GM18508 (cell line): ENCODE results near the gene ABR.
"Not testable (repeated sequence)": the region's sequence is repeated elsewhere in the genome, so short reads cannot be mapped to it uniquely, and the experiment has no call there.

Experiments used
- ATAC-seq: cut with Tn5 transposase; IDR thresholded peaks from one replicate; pipeline ENCODE4 v1.9.1; 2021; ENCODE audit warnings: moderate number of reproducible peaks; ENCODE audit not compliant: insufficient read depth, unreplicated experiment

ABR gene

GRCh38 chr17:1077581-1077985 lies 102.2 kb downstream of the ABR start:
- ATAC-seq = no peak

DNA sequence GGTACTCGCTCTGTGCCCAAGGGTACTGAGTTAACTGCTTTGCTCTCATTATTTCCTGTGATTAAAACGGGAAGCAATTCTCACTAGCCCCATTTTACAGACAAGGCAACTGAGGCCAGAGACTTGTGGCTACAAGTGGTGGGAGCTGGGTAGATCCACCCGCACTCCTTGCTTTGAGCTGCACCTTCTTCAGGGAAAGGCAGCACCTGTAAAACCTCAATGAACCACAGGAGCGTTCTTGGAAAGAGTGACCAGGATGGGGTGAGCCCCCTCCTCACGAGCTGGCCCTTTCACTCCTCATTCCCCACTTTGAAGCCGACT lies 102.8 kb downstream of the ABR start:
- no peak for ATAC-seq

- no peak for ATAC-seq
Measured at GRCh38 chr17:1076299-1076981, 103.3 kb downstream of the ABR start.

- ATAC-seq = no peak
Measured at GRCh38 chr17:1074886-1075605, 104.7 kb downstream of the ABR start.

DNA sequence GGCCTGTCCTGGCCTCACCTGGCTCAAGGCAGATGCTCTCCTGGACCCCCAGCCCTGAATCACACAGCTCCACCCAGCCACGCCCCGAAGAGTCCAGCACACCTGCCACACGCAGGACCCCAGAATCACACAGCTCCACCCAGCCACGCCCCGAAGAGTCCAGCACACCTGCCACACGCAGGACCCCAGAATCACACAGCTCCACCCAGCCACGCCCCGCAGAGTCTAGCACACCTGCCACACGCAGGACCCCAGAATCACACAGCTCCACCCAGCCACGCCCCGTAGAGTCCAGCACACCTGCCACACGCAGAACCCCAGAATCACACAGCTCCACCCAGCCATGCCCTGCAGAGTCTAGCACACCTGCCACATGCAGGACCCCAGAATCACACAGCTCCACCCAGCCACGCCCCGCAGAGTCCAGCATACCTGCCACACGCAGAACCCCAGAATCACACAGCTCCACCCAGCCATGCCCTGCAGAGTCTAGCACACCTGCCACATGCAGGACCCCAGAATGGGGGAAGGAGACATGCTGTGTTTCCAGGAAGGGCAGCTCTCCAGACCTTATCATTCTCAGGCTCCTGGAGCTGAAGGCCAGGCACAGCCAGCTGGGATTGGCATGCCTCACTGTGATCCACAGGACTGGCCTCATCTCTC lies 105.7 kb downstream of the ABR start:
- ATAC-seq = not testable (repeated sequence)

DNA sequence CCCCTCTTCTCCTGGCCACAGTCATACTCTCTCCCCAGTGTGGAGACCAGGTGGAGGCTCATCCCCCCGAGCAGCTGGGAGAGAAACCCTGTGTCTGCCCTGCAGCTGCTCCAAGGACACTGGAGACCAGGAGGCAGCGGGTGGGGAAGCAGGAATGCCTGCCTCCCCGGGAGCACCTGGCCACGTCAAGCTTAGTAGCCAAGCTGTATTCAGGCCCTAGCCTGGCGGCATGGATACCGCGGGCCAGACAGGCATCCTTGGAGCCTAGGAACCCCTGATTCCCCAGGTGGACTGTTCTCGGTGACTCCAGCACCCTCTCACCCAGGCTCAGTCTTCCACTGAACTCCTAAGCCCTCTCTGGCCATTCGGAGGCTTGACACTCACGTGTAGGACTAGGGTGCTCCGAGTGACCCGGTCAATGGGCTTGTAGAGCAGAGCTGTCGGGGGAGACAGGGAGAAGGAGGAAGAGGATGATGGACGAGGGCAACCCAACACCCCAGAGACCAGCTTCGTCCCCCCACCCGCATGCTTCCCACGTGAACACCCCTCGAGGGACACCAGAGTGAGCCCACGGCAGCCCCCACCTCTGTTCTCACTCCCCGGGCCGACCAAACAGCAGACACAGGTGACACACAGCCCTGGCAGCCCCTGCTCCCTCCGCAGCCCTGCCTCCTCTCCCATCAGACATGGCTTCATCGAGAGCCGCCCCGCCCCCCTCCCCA lies 106.4 kb downstream of the ABR start:
- ATAC-seq = no peak

DNA sequence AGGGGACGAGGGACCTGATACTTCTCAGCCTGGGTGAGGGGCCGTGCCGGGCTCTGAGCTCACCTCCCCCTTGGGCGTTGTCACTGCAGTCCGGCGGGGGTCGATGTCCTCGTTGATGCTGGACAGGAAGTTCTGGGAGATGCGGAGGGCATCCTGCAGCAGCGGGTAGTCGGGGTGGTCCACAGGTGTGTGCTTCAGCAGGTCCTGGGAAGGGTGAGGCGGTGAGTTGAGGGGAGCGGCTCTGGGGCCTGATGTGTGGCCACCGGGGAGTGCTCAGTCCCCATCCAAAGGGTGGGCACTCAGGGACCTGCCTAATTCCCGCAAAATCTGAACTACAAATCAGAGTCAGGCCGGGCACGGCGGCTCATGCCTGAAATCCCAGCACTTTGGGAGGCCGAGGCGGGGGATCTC lies 107.2 kb downstream of the ABR start:
- no peak for ATAC-seq

DNA sequence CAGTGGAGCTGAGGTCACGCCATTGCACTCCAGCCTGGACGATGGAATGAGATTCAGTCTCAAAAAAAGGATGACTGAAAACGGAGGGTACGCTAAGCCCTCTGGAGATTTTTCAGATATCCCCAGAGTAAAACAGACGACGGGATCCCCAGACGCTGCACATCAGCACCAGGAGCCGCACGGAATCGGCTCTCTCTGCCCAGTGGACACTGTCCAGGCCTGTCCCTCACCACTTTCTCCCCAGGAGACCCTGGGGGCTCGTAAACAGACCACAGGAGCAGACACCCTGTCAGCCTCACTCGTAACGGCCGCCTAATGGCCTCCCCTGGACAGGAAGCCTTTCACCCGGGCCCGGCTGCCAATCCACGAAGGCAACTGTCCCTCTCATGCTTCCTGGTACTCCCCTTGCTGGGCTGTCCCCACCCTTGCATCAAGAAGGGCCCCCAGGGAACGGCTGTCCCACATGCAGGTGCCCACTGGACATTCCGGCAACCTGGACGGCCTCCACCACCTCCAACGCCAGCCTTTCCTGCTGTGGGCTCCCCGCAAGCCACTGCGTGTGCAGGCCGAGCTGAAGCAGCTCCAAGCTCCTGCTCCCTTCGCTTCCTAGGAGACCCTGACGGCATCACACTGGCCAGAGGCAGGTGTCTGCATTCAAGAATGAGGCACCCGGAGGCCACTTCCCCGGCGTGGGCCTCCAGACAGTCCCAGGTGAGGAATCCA lies 108.5 kb downstream of the ABR start:
- no peak for ATAC-seq

DNA sequence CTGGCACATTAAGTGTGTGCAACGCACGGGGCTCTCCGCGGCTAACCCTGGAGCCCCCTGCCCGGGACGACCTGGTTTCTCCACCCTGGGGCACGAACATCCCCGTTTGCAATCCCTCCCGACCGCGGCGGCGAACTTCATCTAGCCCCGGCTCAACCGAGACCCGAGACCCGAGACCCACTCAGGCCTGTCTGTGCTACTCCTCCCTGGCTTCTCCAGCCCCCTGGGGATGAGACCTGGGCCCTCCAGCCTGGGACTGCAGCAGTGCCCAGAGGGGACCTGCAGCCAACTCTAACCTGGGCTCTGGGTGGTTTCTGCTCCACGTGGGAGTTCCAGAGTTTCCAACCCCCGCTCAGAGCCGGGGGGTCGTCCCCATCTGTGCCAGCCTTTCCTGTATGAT lies 109.4 kb downstream of the ABR start:
- no peak for ATAC-seq

DNA sequence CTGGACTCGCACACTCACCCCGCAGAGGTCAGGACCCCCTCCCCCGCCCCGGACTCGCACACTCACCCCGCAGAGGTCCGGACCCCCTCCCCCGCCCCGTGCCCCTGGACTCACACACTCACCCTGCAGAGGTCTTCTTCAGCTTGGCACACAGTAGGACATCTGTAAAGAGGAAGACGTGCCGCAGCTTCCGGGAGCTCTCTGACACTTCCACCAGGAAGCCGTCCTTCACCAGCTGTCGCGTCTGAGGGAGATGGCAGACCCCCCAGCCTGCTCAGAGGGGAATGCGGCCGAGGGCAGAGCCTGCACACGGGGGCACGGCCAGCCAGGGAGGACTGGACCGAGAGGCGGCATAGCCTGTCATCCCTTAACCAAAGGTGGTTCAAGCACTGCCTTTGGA lies 109.9 kb downstream of the ABR start:
- ATAC-seq = no peak

DNA sequence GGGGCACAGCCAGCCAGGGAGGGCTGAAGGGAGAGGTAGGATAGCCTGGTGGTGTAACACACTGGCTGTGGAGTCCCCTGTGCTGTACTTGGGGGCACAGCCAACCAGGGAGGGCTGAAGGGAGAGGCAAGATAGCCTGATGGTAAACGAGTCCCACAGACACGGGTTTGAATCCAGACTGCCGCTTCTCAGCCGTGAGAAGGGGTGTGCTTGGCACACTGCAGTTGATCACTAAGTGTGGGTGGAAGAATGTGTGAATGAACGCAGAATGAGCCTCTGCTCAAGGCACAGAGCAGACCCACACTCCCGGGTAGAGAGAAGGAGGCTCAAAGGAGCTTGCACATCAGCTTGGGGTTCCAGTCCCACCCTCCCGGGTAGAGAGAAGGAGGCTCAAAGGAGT lies 111.4 kb downstream of the ABR start:
- no peak for ATAC-seq

- ATAC-seq = no peak
Measured at GRCh38 chr17:1067282-1067956, 112.4 kb downstream of the ABR start.

GRCh38 chr17:1065416-1065815 lies 114.4 kb downstream of the ABR start:
- ATAC-seq = not testable (repeated sequence)

DNA sequence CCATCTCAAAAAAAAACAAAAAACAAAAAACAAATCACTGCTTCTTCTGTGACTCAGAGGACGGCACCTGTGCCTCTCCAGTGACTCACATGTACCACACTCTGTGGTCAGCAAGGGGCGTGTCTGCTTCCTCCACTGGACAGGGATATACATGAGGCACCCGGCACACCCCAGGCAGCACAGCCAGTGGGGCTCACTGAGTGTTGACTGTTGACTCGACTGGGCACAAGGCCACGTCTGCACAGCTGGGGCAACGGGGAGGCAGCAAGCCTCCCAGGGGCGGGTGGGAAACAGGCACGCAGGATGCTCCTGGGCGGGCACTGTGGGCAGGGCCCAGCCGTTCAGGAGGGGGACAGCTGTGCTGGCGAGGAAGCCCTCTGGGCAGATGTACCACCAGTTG lies 118.8 kb downstream of the ABR start:
- ATAC-seq = no peak

- no peak for ATAC-seq
Measured at GRCh38 chr17:1059131-1059795, 120.5 kb downstream of the ABR start.

- no peak for ATAC-seq
Measured at GRCh38 chr17:1058423-1059130, 121.2 kb downstream of the ABR start.

GRCh38 chr17:1056761-1057160 lies 123.0 kb downstream of the ABR start:
- no peak for ATAC-seq

- no peak for ATAC-seq
Measured at GRCh38 chr17:1055751-1056645, 123.8 kb downstream of the ABR start.
